HCT116 (cell line): Measurements from ENCODE around the gene SMARCB1. TPM values are rescaled to one million over a fixed set of nuclear protein-coding genes. Genes with fewer than 3 reads are reported as not detected.

Experiments
- ATAC-seq: fragments of 200-7000 bp; cut with Tn5 transposase; 2 replicates; pipeline ENCODE4 v1.9.1; 2020; ENCODE audit warnings: mild to moderate bottlenecking, moderate library complexity
- BruUV-seq: library from RNA; stranded (reverse); fragments of 400-500 nt; replicated peaks from 2 replicates; lab custom pipeline; 2021; lab: Mats Ljungman, UMichigan
- CTCF ChIA-PET: fragments of 300-600 bp; sonication (Branson Sonifier 250); formaldehyde crosslinking; loops from one replicate; lab custom pipeline; 2021; ENCODE audit warnings: antibody characterized with exemption; lab: Charles Lee
- POLR2A ChIA-PET: fragments of 300-600, 350-600 bp; sonication (Branson Sonifier 250); formaldehyde crosslinking; loops from one replicate; lab custom pipeline; 2021; ENCODE audit warnings: antibody characterized with exemption; lab: Charles Lee
- RAD21 ChIA-PET, 2 experiments: fragments of 300-600 bp; sonication (Branson Sonifier 250); formaldehyde crosslinking; loops; one replicate each; lab custom pipeline; 2023; ENCODE audit warnings: low total read pairs in 2 of 2; ENCODE audit not compliant: uncharacterized antibody in 2 of 2, unreplicated experiment in 2 of 2, low non-redundant PET in 1 of 2; lab: Charles Lee
- DNase-seq: peaks from one replicate; pipeline ENCODE4 v3.0.0-alpha.2; 2010; ENCODE audit warnings: low read depth, low spot score
- H2AFZ ChIP-seq: fragments of 200-600 bp; shearing (Covaris generic), sonication (generic); 2 replicates; pipeline ENCODE4 v1.6.1; 2017; ENCODE audit warnings: low read depth, mixed run types, mixed read lengths, antibody characterized with exemption, low read length; ENCODE audit not compliant: poor library complexity, severe bottlenecking
- H3K27ac ChIP-seq: 2 replicates; pipeline ENCODE4 v1.5.1; 2012; ENCODE audit warnings: low read depth, low read length
- H3K27me3 ChIP-seq: fragments of 200-600 bp; sonication (generic); 2 replicates; pipeline ENCODE4 v1.6.1; 2016; ENCODE audit warnings: mixed run types, low read length, mixed read lengths; ENCODE audit not compliant: insufficient read depth
- H3K36me3 ChIP-seq, 2 experiments: fragments of 200-500 bp in 1 of 2; fragments of 200-600 bp in 1 of 2; sonication (Bioruptor generic) in 1 of 2; sonication (generic) in 1 of 2; 2 replicates each; pipeline versions ENCODE4 v1.5.1 to v1.6.1; 2014 to 2016; ENCODE audit warnings: low read length in 2 of 2, inconsistent platforms in 1 of 2, mixed read lengths in 1 of 2, mixed run types in 1 of 2; ENCODE audit not compliant: insufficient read depth in 2 of 2, control insufficient read depth in 1 of 2
- H3K4me1 ChIP-seq, 2 experiments: fragments of 200-600 bp in 1 of 2; sonication (generic) in 1 of 2; 2 replicates each; pipeline versions ENCODE4 v1.5.1 to v1.6.1; 2012 to 2017; ENCODE audit warnings: low read length in 2 of 2, inconsistent platforms in 1 of 2, mild to moderate bottlenecking in 1 of 2, mixed read lengths in 1 of 2, mixed run types in 1 of 2, moderate library complexity in 1 of 2; ENCODE audit not compliant: insufficient read depth in 2 of 2, control insufficient read depth in 1 of 2
- H3K4me2 ChIP-seq: fragments of 200-600 bp; sonication (generic); 2 replicates; pipeline ENCODE4 v1.6.1; 2017; ENCODE audit warnings: mixed run types, low read length, mixed read lengths
- H3K4me3 ChIP-seq, 2 experiments: fragments of 200-600 bp in 1 of 2; sonication (generic) in 1 of 2; replicated peaks in 1 of 2; 2 replicates each; pipeline ENCODE4 v1.5.1; 2011 to 2016; ENCODE audit warnings: low read length in 2 of 2, control low read depth in 1 of 2, low read depth in 1 of 2, mild to moderate bottlenecking in 1 of 2, mixed read lengths in 1 of 2, mixed run types in 1 of 2
- H3K79me2 ChIP-seq: fragments of 200-600 bp; sonication (generic); 2 replicates; pipeline ENCODE4 v1.6.1; 2017; ENCODE audit warnings: mild to moderate bottlenecking, mixed run types, low read length, moderate library complexity, mixed read lengths; ENCODE audit not compliant: insufficient read depth
- H3K9ac ChIP-seq: fragments of 200-600 bp; sonication (generic); 2 replicates; pipeline ENCODE4 v1.6.1; 2016; ENCODE audit warnings: low read length, mixed read lengths
- H3K9me2 ChIP-seq: fragments of 200-600 bp; sonication (generic), shearing (Covaris generic); 2 replicates; pipeline ENCODE4 v1.6.1; 2017; ENCODE audit warnings: mixed run types, mild to moderate bottlenecking, moderate library complexity; ENCODE audit not compliant: insufficient read depth
- H3K9me3 ChIP-seq, 2 experiments: fragments of 200-500 bp in 1 of 2; fragments of 200-600 bp in 1 of 2; sonication (Bioruptor generic) in 1 of 2; sonication (generic) in 1 of 2; 2 replicates each; pipeline ENCODE4 v1.6.1; 2014 to 2017; ENCODE audit warnings: low read length in 2 of 2, mixed read lengths in 2 of 2, inconsistent platforms in 1 of 2, low read depth in 1 of 2, mild to moderate bottlenecking in 1 of 2, mixed run types in 1 of 2, moderate library complexity in 1 of 2; ENCODE audit not compliant: control insufficient read depth in 1 of 2, insufficient read depth in 1 of 2
- H4K20me1 ChIP-seq: fragments of 200-600 bp; sonication (generic), shearing (Covaris generic); 2 replicates; pipeline ENCODE4 v1.6.1; 2017; ENCODE audit warnings: mixed run types, mild to moderate bottlenecking, moderate library complexity; ENCODE audit not compliant: insufficient read depth
- EZH2 ChIP-seq: fragments of 200-600 bp; sonication (generic); IDR thresholded peaks from 2 replicates; pipeline ENCODE4 v1.6.1; 2017; ENCODE audit warnings: antibody characterized with exemption, mixed run types
- FOSL1 ChIP-seq: IDR thresholded peaks from 2 replicates; pipeline ENCODE4 v1.6.1; 2012; ENCODE audit warnings: low read depth
- JUND ChIP-seq: IDR thresholded peaks from 2 replicates; pipeline ENCODE4 v1.6.1; 2012
- RAD21 ChIP-seq: IDR thresholded peaks from 2 replicates; pipeline ENCODE4 v1.6.1; 2012; ENCODE audit warnings: low read depth, mild to moderate bottlenecking
- SP1 ChIP-seq: IDR thresholded peaks from 2 replicates; pipeline ENCODE4 v1.6.1; 2012; ENCODE audit warnings: low read depth
- SRF ChIP-seq: IDR thresholded peaks from 2 replicates; pipeline ENCODE4 v1.6.1; 2012; ENCODE audit warnings: low read depth
- YY1 ChIP-seq: IDR thresholded peaks from 2 replicates; pipeline ENCODE4 v1.6.1; 2011; ENCODE audit warnings: low read length, low read depth, moderate library complexity, mild to moderate bottlenecking; ENCODE audit not compliant: insufficient replicate concordance; ENCODE audit errors: extremely low read depth
- intact Hi-C: fragments of 100-400 bp; cut with micrococcal nuclease; formaldehyde crosslinking; loops from 2 replicates; pipeline ENCODE4 v1.10.0; 2022
- total RNA-seq: library from RNA; stranded (reverse); gene quantifications from one replicate; pipeline ENCODE4 v1.2.1, GENCODE V29; 2021; ENCODE audit not compliant: unreplicated experiment
- TF ChIP-seq, protein P1 (sequence below), 3 experiments: fragments of 200-600 bp in 1 of 3; sonication (generic) in 1 of 3; IDR thresholded peaks in 2 of 3; conservative IDR thresholded peaks in 1 of 3; 2 replicates each; pipeline ENCODE4 v1.5.1; 2012 to 2017; ENCODE audit warnings: low read depth in 2 of 3, low read length in 2 of 3, antibody characterized with exemption in 1 of 3, borderline replicate concordance in 1 of 3, control low read depth in 1 of 3, mild to moderate bottlenecking in 1 of 3, mixed read lengths in 1 of 3, mixed run types in 1 of 3, moderate library complexity in 1 of 3; ENCODE audit not compliant: insufficient read depth in 1 of 3
- TF ChIP-seq, protein P2 (sequence below): IDR thresholded peaks from 2 replicates; pipeline ENCODE4 v1.6.1; 2012; ENCODE audit warnings: low read depth
- TF ChIP-seq, protein P3 (sequence below): IDR thresholded peaks from 2 replicates; pipeline ENCODE4 v1.6.1; 2012

SMARCB1 gene
- total RNA-seq, 1 experiment from 2014 or later, result 101 TPM

DNA sequence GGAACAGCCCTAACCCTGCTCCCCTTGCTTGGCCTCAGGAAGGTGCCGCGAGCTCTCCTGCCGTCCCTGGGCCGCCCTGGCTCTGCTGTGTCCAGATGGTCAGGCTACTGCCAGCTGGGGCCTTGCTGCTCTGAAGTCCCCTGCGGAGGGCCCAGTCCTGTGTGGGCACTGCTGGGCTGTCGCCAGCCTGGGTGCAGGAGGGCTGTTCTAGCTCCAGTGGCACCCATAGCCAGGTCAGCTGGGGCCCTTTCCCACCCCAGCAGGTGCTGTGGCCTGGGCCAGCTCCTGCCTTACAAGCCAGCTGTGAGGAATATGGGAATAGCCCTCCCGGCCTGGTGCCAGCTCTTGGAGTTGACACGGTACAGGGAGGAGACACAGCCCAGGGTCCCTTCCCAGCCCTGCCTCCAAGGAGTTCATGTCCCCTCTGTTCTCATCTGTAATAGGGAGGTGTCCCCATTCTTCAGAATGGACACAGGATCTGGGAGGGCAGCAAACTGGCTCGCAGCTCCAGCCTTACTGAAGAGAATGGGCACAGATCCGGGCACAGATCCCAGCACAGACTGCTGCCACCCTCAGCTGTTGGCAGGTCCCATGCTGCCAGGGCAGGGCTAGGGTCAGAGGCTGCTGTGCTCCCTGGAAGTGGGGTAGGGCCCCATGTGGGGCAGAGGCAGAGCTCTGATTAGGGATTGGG, 48.2 kb downstream of the SMARCB1 start:
- intact Hi-C loops, result no loop called here
- peaks cover 5 to 7% of the 10 kb centered on the region in 2 experiments; a peak in 3 of 4 replicates for H3K36me3 ChIP-seq
- H3K9me3 ChIP-seq, result no peaks in the 10 kb centered on the region
- no peak overlapping the region for H3K4me3 ChIP-seq
- no peak overlapping the region for H3K9ac ChIP-seq
- no peaks in the 10 kb centered on the region for H3K27me3 ChIP-seq
- CTCF ChIA-PET, result interaction anchor here (1.4 kb wide), 1 partner anchor 15 kb away, joined by 6 read pairs; no protein-coding TSS in a partner anchor
- no peaks in the 10 kb centered on the region for H3K4me1 ChIP-seq
- H3K79me2 ChIP-seq, result no peaks in the 10 kb centered on the region; the same call in 1 of the 2 replicates
- no peaks in the 10 kb centered on the region for H4K20me1 ChIP-seq
- POLR2A ChIA-PET, result no interaction called here
- DNase-seq (no peak), ATAC-seq (no peak)
- no peak overlapping the region for H3K4me2 ChIP-seq
- TF ChIP-seq FOSL1 (no peak), SRF (no peak), JUND (no peak), EZH2 (no peak), YY1 (no peak), SP1 (no peak), RAD21 (no peak)
- TF ChIP-seq, protein P1, sequence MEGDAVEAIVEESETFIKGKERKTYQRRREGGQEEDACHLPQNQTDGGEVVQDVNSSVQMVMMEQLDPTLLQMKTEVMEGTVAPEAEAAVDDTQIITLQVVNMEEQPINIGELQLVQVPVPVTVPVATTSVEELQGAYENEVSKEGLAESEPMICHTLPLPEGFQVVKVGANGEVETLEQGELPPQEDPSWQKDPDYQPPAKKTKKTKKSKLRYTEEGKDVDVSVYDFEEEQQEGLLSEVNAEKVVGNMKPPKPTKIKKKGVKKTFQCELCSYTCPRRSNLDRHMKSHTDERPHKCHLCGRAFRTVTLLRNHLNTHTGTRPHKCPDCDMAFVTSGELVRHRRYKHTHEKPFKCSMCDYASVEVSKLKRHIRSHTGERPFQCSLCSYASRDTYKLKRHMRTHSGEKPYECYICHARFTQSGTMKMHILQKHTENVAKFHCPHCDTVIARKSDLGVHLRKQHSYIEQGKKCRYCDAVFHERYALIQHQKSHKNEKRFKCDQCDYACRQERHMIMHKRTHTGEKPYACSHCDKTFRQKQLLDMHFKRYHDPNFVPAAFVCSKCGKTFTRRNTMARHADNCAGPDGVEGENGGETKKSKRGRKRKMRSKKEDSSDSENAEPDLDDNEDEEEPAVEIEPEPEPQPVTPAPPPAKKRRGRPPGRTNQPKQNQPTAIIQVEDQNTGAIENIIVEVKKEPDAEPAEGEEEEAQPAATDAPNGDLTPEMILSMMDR (IDR thresholded peaks at IDR 0.05 in 2 of 3, conservative IDR thresholded peaks at IDR 0.05 in 1 of 3; ENCODE audit: borderline replicate concordance in 1 of 3, insufficient read depth in 1 of 3, low read depth in 2 of 3, low read length in 2 of 3), result no peak
- TF ChIP-seq, protein P2, sequence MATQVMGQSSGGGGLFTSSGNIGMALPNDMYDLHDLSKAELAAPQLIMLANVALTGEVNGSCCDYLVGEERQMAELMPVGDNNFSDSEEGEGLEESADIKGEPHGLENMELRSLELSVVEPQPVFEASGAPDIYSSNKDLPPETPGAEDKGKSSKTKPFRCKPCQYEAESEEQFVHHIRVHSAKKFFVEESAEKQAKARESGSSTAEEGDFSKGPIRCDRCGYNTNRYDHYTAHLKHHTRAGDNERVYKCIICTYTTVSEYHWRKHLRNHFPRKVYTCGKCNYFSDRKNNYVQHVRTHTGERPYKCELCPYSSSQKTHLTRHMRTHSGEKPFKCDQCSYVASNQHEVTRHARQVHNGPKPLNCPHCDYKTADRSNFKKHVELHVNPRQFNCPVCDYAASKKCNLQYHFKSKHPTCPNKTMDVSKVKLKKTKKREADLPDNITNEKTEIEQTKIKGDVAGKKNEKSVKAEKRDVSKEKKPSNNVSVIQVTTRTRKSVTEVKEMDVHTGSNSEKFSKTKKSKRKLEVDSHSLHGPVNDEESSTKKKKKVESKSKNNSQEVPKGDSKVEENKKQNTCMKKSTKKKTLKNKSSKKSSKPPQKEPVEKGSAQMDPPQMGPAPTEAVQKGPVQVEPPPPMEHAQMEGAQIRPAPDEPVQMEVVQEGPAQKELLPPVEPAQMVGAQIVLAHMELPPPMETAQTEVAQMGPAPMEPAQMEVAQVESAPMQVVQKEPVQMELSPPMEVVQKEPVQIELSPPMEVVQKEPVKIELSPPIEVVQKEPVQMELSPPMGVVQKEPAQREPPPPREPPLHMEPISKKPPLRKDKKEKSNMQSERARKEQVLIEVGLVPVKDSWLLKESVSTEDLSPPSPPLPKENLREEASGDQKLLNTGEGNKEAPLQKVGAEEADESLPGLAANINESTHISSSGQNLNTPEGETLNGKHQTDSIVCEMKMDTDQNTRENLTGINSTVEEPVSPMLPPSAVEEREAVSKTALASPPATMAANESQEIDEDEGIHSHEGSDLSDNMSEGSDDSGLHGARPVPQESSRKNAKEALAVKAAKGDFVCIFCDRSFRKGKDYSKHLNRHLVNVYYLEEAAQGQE, result no peak
- TF ChIP-seq, protein P3, sequence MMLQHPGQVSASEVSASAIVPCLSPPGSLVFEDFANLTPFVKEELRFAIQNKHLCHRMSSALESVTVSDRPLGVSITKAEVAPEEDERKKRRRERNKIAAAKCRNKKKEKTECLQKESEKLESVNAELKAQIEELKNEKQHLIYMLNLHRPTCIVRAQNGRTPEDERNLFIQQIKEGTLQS, result no peak
- no TSS peak for BruUV-seq
- 0 out of 2 replicates have a peak overlapping the region, but pooled peaks have one; percentile 9 for H3K27ac ChIP-seq
- H3K9me2 ChIP-seq, result no peaks in the 10 kb centered on the region
- H2AFZ ChIP-seq, result no peak overlapping the region
- RAD21 ChIA-PET, result no interaction called here
